HG03095 (cell line): ENCODE data around the gene UNC13A.

ENCODE experiments used
- ATAC-seq: cut with Tn5 transposase; IDR thresholded peaks from one replicate; pipeline ENCODE4 v1.9.1; 2021; ENCODE audit warnings: moderate library complexity; ENCODE audit not compliant: unreplicated experiment

The UNC13A gene

DNA sequence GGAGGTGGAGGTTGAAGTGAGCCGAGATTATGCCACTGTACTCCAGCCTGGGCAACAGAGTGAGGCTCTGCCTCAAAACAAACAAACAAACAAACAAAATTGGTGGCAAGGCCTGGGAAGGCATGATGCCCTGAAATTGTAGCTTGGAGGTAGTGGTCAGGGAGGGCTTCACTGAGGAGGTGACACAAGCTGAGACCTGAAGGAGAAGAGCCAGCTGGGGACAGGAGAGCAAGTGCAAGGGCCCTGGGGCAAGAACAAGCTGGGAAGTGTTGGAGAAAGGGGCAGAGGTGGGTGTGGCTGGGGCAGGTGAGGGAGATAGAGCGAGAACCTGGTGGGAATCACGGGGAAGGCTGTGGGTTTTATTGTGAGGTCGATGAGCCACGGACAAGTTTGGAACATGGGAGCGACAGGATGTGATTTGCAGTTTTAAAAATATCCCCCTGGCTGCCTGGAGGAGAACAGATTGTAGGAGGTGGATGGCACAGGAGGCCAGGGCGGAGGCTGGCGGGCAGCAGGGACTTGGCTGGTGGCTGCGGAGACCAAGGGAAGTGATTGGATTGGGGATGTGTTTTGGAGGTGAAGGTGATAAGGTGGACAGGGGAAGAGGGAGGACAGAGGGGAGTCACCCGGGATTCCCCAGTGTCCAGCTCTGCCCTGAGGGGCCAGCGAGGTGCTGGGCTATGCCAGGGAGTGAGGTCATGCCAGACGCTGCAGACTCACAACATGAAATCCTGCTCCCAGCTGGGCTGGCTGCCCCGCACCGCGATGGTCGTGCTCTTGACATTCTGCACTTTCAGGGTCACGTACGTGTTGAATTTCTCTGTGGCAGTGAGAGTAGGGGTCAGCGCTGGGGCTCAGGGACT is 14.0 kb downstream of the UNC13A start:
- ATAC-seq = no peak

GRCh38 chr19:17671906-17672305 is 16.2 kb downstream of the UNC13A start:
- no peak for ATAC-seq

DNA sequence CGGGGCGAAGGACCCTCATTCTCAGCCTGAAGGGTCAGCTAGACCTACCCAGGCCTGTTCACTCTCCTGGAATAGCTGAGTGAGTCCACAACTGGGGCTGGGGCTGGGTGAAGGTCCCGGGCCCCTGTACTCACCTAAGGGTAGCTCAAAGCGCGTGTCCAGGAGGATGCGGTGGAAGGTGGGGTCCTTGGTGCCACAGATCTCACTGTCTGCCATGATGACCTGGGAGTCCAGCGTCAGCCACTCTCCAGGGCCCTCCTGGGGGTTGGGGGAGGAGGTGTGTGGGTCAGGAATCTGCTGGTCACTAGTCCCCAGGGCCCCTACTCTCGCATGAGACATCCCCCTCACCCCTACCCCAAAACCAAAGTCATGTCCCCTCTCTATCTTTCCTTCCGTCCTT is 18.7 kb downstream of the UNC13A start:
- ATAC-seq = no peak

GRCh38 chr19:17665058-17665457 is 23.1 kb downstream of the UNC13A start:
- ATAC-seq = no peak

- ATAC-seq = no peak
Observed at GRCh38 chr19:17659996-17660395, 28.2 kb downstream of the UNC13A start.

GRCh38 chr19:17658666-17659065 is 29.5 kb downstream of the UNC13A start:
- no peak for ATAC-seq

- no peak for ATAC-seq
Observed at GRCh38 chr19:17658240-17658639, 29.9 kb downstream of the UNC13A start.

GRCh38 chr19:17656970-17657369 is 31.2 kb downstream of the UNC13A start:
- no peak for ATAC-seq

DNA sequence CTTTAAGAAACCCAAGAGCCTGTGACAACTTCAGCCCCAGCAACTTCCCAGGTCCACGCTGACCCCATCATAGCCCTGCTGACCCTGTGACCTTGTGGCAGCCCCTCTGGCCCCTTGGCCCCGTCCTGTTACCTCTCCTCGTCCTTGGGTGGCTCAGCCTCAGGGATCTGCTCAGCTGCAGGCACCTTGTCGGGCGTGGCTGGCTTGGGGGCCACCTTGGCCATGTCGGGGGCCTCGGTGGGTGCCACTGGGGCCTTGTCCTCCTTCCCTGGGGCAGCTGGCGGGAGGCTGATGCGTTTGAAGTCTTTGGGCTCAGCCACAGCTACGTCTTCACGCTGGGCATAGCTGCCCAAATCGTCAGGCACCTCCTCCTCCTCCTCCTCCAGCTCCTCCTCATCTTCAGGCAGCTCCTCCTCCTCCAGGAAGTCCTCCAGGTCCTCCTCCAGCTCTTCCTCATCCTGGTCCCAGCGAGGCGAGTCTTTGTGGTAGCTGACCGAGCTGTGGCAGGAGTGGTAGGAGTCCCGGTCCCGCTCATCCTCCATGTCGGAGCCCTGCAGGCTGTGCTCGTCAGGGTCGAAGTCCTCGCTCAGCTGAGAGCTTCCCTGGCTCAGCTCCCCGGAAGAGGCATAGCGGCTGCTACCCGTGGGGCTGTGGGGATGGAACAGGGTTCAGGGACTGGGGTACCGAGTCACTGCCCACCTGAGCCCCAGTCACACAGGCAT is 32.2 kb downstream of the UNC13A start:
- no peak for ATAC-seq

GRCh38 chr19:17654993-17655392 is 33.2 kb downstream of the UNC13A start:
- ATAC-seq = no peak

DNA sequence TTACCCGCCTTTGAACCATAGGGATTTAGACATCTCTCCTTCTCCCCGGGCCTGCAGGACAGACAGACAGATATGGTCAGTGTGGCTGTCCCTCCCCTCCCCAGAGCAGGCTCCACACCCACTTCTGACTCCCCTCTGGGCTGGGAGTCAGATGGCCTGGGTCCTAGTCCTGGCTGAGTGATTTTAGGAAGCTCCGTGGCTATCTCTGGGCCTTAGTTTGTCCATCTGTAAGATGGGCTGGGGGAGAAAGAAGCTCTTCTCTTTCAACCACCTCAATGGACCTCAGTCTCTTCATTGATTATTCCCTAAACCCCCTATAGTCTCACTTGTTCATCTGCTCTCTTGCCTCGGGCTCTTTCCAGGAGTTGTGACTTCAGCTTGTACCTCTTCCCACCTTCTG is 35.5 kb downstream of the UNC13A start:
- ATAC-seq = no peak

DNA sequence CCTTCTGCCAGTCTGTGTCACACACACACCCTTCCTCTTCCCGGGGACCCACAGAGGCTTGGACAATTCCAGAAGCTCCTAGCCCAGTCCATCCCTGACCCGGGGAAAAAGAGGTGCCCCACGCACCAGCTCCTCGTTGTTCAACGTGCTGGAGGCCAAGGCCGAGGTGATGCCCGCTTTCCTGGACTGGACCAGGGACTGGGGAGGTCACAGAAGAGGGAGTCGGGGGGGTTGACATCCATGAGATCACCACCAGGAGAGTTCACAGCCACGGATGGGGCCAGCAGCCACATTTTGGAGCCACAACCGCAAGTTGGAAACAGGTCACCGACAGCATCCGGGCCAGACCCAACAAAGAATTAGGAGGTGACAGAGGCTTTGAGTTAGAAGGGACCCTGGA is 39.4 kb downstream of the UNC13A start:
- no peak for ATAC-seq

DNA sequence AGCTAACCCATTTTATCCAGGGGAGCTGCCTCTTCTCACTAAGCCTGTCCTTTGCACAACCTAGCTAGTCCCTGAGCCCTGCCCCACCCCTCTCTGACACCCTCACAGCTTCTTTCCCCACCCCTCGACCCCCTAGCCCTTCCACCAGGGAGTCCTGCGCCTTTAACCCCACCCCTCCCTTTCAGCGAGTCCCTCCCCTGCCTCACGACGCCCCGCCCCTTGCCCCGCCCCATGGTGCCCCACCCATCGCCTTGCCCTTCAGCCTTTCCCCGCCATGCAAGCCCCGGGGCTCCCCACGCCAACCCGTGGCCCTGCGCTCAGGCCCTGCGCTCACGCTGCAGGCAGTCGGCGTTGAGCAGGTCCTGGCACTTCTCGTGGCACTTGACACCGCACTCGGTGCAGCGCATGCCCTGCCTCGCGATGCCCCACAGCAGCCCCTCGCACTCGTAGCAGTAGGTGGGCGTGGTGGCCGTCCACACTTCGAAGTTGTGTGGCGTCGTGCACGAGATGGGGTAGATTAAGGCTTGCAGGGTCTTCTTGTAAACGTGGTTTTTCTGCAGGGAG is 40.0 kb downstream of the UNC13A start:
- ATAC-seq = no peak

DNA sequence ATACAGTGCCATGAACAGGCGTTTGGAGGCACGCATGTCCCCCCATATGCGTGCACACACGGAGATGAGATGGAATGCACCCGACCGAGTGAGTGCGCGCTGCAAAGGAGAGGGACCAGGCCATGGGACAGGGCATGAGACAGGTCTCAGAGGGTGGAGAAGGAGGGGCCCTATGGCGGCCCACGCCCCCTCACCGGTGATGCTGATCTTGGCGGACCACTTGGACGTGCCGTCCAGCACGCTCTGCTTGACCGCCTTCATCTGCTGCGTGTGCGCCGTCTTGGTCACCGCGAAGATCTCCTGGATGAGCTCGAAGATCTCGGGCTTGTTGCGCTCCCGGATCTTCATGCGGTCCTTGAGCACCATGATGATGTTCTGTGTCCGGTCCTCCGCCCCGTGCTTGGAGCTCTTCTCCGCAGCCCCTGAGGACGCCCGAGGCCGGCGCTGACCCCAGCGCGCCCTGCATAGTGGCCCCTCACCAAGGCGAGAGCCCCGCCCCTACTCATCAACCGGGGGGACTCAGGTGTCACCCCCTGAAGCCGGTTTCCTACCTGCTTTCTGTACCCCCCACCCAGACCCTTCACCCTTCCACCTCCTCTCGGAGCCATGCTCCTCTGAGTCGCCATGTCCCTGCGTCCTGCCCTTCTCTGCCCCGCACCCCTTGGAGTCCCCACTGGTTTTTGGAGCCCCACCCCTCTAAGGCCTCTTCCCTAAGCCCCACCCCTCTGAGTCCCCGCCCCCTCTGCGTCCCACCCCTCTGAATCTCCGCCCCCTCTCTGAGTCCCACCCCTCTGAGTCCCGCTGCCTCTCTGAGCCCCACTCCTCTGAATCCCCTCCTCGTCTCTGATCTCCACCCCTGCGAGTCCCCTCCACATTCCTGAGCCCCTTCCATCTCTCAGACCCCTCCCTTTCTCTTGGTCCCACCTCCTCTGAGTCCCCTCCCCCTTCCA is 40.8 kb downstream of the UNC13A start:
- no peak for ATAC-seq

DNA sequence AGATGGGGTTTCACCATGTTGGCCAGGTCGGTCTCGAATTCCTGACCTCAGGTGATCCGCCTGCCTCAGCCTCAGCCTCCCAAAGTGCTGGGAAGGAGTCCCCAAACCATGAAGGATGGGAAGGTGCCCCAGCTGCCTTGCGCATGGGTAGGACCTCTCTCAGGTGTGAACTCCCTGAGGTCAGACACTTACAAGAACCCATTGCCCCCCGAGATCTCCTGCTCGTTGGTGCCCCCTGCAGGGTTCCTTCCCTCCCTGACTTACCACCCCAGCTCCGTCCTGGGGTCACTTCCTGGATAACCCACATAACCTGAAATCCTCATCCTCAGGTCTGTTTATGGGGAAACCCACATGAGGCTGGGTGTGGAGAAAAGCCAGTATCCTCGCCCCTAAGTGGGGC is 41.7 kb downstream of the UNC13A start:
- no peak for ATAC-seq

GRCh38 chr19:17645339-17645963 is 42.7 kb downstream of the UNC13A start:
- no peak for ATAC-seq

GRCh38 chr19:17642656-17643055 is 45.5 kb downstream of the UNC13A start:
- no peak for ATAC-seq

DNA sequence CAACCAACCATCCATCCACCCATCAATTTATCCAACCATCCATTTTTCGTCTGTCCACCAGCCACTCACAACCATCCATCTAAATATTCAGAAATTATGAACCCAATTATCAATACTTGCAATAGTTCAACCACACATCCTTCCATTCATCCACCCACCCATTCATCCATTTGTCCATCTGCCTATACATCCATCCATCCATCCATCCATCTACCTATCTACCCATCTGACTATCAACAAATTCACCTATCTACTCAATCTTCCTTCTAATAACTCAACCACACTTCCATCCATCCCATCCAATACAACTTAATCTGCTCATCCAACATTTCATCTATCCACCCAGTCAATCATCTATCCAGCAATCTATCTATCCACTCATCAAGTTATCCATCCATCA is 46.3 kb downstream of the UNC13A start:
- ATAC-seq = no peak

DNA sequence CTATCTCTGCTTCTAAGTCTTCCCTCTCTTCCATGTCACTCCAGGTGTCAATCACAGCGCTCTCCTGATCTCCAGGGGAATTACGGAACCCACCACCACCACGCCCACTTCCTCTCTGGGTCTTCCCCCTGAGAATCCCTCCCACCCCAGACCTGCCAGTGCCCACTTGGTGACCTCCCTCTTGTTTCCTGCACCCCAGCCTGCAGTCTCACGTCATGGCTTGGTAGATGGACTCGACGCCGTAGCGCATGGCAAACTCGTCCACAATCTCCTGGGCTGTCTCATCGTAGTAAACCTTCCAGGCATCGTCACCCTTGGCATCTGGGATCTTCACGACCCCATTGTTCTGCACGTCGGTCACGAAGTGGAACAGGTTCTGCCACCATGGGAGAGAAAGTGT is 47.0 kb downstream of the UNC13A start:
- no peak for ATAC-seq

DNA sequence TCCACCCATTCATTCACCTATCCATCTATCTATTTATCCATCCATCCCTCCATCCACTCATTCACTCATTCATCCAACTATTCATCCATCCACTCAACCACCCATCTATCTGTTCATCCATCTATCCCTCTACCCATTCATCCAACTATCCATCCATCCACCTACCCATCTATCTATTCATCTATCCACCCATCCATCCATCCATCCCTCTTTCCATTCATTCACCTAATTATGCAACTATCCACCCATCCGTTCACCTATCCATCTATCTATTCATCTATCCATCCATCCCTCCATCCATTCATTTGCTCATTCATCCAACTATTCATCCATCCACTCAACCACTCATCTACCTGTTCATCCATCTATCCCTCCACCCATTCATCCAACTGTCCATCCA is 54.5 kb downstream of the UNC13A start:
- no peak for ATAC-seq
